HepG2 (cell line): ENCODE results near the gene ABTB2. TPM values are rescaled to one million over a fixed set of nuclear protein-coding genes. Genes with fewer than 3 reads are reported as not detected.

ENCODE experiments used
- BCLAF1 ChIP-seq: fragments of 450-650 bp; IDR thresholded peaks from 2 replicates; pipeline ENCODE4 v1.6.1; 2017; ENCODE audit warnings: mild to moderate bottlenecking
- BRD4 ChIP-seq: sonication (generic); formaldehyde crosslinking; IDR thresholded peaks from 2 replicates; pipeline ENCODE4 v1.4.0; 2020; ENCODE audit warnings: missing genetic modification reagents
- CENPX ChIP-seq: sonication (generic); formaldehyde crosslinking; IDR thresholded peaks from 2 replicates; pipeline ENCODE4 v1.9.0; 2021; ENCODE audit warnings: mild to moderate bottlenecking, missing genetic modification reagents, moderate library complexity
- HOXA3 ChIP-seq: sonication (generic); formaldehyde crosslinking; IDR thresholded peaks from 2 replicates; pipeline ENCODE4 v1.5.0; 2020; ENCODE audit warnings: missing genetic modification reagents
- KDM3A ChIP-seq: IDR thresholded peaks from 2 replicates; pipeline ENCODE4 v1.6.1; 2018; ENCODE audit warnings: low read depth, missing compliant biosample characterization
- KDM6A ChIP-seq: IDR thresholded peaks from 2 replicates; pipeline ENCODE4 v1.6.1; 2016; ENCODE audit warnings: low read depth
- MEIS2 ChIP-seq: sonication (generic); formaldehyde crosslinking; IDR thresholded peaks from 2 replicates; pipeline ENCODE4 v1.9.0; 2021; ENCODE audit warnings: mild to moderate bottlenecking, missing genetic modification reagents
- NFIC ChIP-seq: IDR thresholded peaks from 2 replicates; pipeline ENCODE4 v1.6.1; 2012; ENCODE audit warnings: mild to moderate bottlenecking, low read length, inconsistent platforms
- SP5 ChIP-seq: IDR thresholded peaks from 2 replicates; pipeline ENCODE4 v1.6.1; 2016; ENCODE audit warnings: low read depth, borderline replicate concordance
- TRIM22 ChIP-seq: fragments of 450-650 bp; IDR thresholded peaks from 2 replicates; pipeline ENCODE4 v1.6.1; 2017
- TRIM24 ChIP-seq: sonication (generic); formaldehyde crosslinking; IDR thresholded peaks from 2 replicates; pipeline ENCODE4 v1.8.0; 2022; ENCODE audit warnings: mild to moderate bottlenecking, missing genetic modification reagents
- TSC22D2 ChIP-seq: sonication (generic); formaldehyde crosslinking; IDR thresholded peaks from 2 replicates; pipeline ENCODE4 v1.5.1; 2020; ENCODE audit warnings: missing genetic modification reagents, mild to moderate bottlenecking, borderline replicate concordance
- ZBED4 ChIP-seq: sonication (generic); formaldehyde crosslinking; IDR thresholded peaks from 2 replicates; pipeline ENCODE4 v1.4.0; 2020; ENCODE audit warnings: missing genetic modification reagents, borderline replicate concordance
- ZNF292 ChIP-seq: sonication (generic); formaldehyde crosslinking; IDR thresholded peaks from 2 replicates; pipeline ENCODE4 v1.8.1; 2022; ENCODE audit warnings: mild to moderate bottlenecking, low read depth, missing genetic modification reagents, borderline replicate concordance
- ZNF33A ChIP-seq: sonication (generic); formaldehyde crosslinking; IDR thresholded peaks from 2 replicates; pipeline ENCODE4 v1.5.1; 2020; ENCODE audit warnings: missing genetic modification reagents, mild to moderate bottlenecking, moderate library complexity, borderline replicate concordance
- ZNF383 ChIP-seq: sonication (generic); formaldehyde crosslinking; IDR thresholded peaks from 2 replicates; pipeline ENCODE4 v1.4.0; 2020; ENCODE audit warnings: missing genetic modification reagents, mild to moderate bottlenecking, borderline replicate concordance
- ZNF552 ChIP-seq: sonication (generic); formaldehyde crosslinking; IDR thresholded peaks from 2 replicates; pipeline ENCODE4 v1.9.0; 2022; ENCODE audit warnings: missing genetic modification reagents, mild to moderate bottlenecking, borderline replicate concordance
- ZNF557 ChIP-seq: sonication (generic); formaldehyde crosslinking; IDR thresholded peaks from 2 replicates; pipeline ENCODE4 v1.4.0; 2020; ENCODE audit warnings: missing genetic modification reagents
- ZNF761 ChIP-seq: sonication (generic); formaldehyde crosslinking; conservative IDR thresholded peaks from 2 replicates; pipeline ENCODE4 v1.4.0; 2020; ENCODE audit warnings: mild to moderate bottlenecking, missing genetic modification reagents
- ZNF770 ChIP-seq: sonication (generic); formaldehyde crosslinking; IDR thresholded peaks from 2 replicates; pipeline ENCODE4 v1.5.0; 2020; ENCODE audit warnings: mild to moderate bottlenecking, missing genetic modification reagents
- polyA plus RNA-seq, 8 experiments: library from polyadenylated mRNA; depleted of rRNA in 3 of 8; stranded (reverse) in 7 of 8; unstranded in 1 of 8; fragments of >200 nt; fragmentation: Illumina TruSeq in 4 of 8; extraction: Trizol in 4 of 8; gene quantifications; 2 replicates each; pipeline versions ENCODE4 v1.2.1 to v1.2.3, GENCODE V29; 2011 to 2016; ENCODE audit warnings: low read depth in 4 of 8, missing spikeins in 1 of 8, mixed read lengths in 1 of 8; ENCODE audit not compliant: insufficient read depth in 1 of 8
- total RNA-seq, 5 experiments: library from RNA; depleted of rRNA; stranded (reverse); fragments of >200 nt; fragmentation: Illumina TruSeq; extraction: Trizol; gene quantifications; 2 replicates each; pipeline ENCODE4 v1.2.3, GENCODE V29; 2016; ENCODE audit warnings: low read depth in 1 of 5

Gene ABTB2
- total and polyA plus RNA-seq, 2 of the 13 experiments (the other 11 are each of a cell fraction or from before 2014, with no cell fraction given), result 5.1 to 15.4 TPM

GRCh38 chr11:34344768-34345539 is 12.9 kb downstream of the ABTB2 start (continued):
- TF ChIP-seq MEIS2 (CRISPR knock-in tag), result no peak
- TF ChIP-seq ZNF761 (CRISPR knock-in tag), result no peak
- no peak for TF ChIP-seq ZNF770 (CRISPR knock-in tag)
- TF ChIP-seq KDM6A (CRISPR knock-in tag), result peak; percentile 84
- TF ChIP-seq ZNF292 (CRISPR knock-in tag), result peak; percentile 83; the same call in 1 of the 2 replicates
- peak; percentile 75; the same call in 1 of the 2 replicates for TF ChIP-seq HOXA3 (CRISPR knock-in tag)
- no peak for TF ChIP-seq ZNF383 (CRISPR knock-in tag)
- TF ChIP-seq CENPX (CRISPR knock-in tag), result no peak
- TF ChIP-seq ZBED4 (CRISPR knock-in tag), result peak; percentile 76; the same call in 1 of the 2 replicates
- TF ChIP-seq ZNF552, result no peak
- peak; percentile 79 for TF ChIP-seq SP5 (CRISPR knock-in tag)
- no peak; the same call in 1 of the 2 replicates for TF ChIP-seq TRIM24 (CRISPR knock-in tag)
- TF ChIP-seq TSC22D2, result no peak
- TF ChIP-seq ZNF557 (CRISPR knock-in tag), result no peak
- TF ChIP-seq TRIM22, result no peak
- 0 out of 2 replicates have a peak, but pooled peaks have one; percentile 28 for TF ChIP-seq KDM3A
- TF ChIP-seq BRD4, result 0 out of 2 replicates have a peak, but pooled peaks have one; percentile 1
- TF ChIP-seq BCLAF1, result no peak
- TF ChIP-seq NFIC, result peak; percentile 99
- TF ChIP-seq ZNF33A (CRISPR knock-in tag), result peak; percentile 96; the same call in 1 of the 2 replicates
